ENCODE data around the gene MMP20.

MMP20 gene

DNA sequence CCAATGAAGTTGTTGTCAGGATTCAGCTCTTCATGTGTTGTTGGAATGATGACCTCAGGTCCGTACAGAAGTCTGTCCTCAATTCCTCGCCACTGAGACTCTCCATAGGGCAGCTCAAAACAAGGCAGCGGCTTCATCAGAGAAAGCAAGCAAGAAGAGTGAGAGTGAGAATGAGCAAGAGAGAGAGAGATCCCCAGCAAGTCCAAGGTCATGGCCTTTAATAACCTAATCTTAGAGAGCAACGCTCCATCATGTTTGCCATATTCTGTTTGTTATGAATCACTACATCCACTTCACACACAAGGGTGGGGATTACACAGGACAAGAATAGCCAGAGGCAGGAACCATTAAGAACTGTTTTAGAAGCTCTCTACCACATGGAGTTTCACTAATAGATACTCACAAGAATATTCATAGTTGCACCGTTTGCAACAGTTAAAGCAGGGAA, 71.3 kb downstream of the MMP20 start:
- H3K4me3 Mint-ChIP-seq = no peak overlapping the region
- CTCF ChIA-PET = interaction anchor here (1.1 to 1.7 kb wide), 3 partner anchors 12 to 211 kb away, joined by 3 to 4 read pairs (median 3); no protein-coding TSS in a partner anchor

DNA sequence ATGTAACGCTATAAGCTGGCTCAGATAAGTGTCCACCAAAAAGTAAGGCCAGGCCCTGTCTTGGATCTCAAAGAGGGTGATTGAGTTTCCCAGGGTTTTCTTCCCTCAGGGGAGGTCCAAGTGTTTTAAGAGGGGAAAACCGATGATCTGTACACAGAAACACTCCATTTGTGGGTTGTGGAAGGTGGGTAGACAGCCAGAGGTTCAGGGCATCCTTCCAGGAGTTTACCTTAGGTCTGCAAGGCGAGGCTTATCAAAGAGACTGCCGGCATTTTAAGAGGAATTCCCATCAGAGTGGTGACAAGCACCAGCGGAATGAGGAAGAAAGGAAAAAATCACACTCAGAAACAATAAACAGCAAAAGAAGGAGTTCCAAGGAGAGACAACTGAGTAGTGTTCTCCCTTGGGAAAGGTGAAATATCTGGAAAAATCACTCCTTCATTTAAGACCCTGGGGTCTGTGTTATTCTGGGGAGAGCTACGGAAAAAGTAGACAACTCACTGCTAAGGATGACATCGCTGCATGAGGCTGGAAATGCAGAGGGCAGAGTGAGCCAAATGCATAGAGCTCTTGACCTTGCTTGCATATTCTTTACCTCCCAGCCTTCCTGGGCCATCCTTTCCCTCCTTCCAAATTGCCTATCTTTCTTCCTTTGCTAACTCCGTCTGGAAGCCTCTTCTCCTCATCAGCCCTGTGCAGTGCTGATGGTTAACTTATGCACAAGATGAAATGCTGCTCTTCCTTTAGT, 72.5 kb downstream of the MMP20 start:
- Mint-ChIP-seq H3K4me1 (no peaks in the 10 kb centered on the region), H3K27me3 (peaks cover 27% of the 10 kb centered on the region), H3K9me3 (peaks cover 3% of the 10 kb centered on the region), H3K4me3 (no peak overlapping the region), H3K36me3 (peaks cover under 1% of the 10 kb centered on the region), H3K27ac (no peak overlapping the region)
- CTCF ChIA-PET = interaction anchor here (1.1 to 1.2 kb wide), 2 partner anchors 10 to 60 kb away, joined by 3 to 4 read pairs; no protein-coding TSS in a partner anchor
- no peak for DNase-seq

More for the DNA sequence above, 71.3 kb downstream of the MMP20 start:
- Mint-ChIP-seq H3K4me1 (no peaks in the 10 kb centered on the region), H3K36me3 (peaks cover 5% of the 10 kb centered on the region), H3K27ac (no peak overlapping the region), H3K9me3 (peaks cover 8% of the 10 kb centered on the region), H3K27me3 (peaks cover 27% of the 10 kb centered on the region)
- no peak for DNase-seq

DNA sequence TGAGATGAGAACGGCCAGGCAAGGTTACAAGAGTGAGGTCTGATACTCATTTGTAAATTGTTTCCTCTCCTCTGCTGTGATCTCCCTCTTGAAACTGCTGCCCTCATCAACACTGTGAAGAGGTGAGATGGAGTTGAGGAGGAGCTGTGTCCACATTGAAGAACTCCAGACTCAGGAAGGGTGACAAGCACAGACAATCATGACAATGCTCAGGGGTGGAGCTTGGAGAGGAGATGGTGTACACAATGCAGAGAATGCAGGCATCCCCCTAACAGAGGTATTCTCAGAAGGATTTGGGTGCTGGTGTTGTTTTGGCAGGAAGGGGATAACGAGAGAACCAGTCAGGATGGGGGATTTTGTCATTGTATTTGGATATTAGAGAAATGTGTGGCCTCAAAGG, 73.1 kb downstream of the MMP20 start:
- Mint-ChIP-seq H3K4me3 (no peak overlapping the region), H3K4me1 (no peaks in the 10 kb centered on the region), H3K36me3 (no peaks in the 10 kb centered on the region), H3K27me3 (peaks cover 27% of the 10 kb centered on the region), H3K9me3 (no peaks in the 10 kb centered on the region), H3K27ac (no peak overlapping the region)
- CTCF ChIA-PET = no interaction called here
- DNase-seq = no peak

DNA sequence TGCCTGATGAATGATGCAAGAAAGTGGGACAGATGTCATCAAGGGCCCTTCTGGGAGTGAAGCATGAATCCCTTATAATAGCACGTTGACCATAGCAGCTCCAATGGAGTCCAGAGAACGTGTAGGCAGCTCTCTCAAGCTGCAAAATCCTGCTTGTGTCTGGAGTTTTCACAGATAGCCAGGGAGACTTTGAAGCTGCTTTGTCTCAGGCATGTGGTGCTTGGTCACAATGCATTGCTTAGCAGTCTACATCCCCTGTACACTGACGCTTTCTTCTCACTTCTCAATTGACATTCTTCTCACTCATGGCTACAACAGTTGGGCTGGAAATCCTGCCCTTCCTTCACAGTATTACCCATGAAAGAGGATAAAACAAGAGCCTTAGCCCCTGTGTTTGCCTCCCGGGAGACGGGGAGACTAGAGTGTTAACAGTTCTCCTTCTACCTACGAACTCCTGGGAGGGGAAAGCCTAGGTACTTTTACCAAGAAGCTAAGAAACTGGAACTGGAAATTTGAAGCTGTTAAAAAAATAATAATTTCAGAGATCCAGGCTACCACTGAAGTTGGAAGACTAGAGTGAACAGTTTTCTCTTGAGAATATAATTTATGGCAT, 73.9 kb downstream of the MMP20 start:
- Mint-ChIP-seq H3K4me3 (no peak overlapping the region), H3K36me3 (no peaks in the 10 kb centered on the region), H3K4me1 (no peaks in the 10 kb centered on the region), H3K27ac (no peak overlapping the region), H3K27me3 (peaks cover 27% of the 10 kb centered on the region), H3K9me3 (no peaks in the 10 kb centered on the region)
- no peak for DNase-seq
- CTCF ChIA-PET = interaction anchor here (1.0 kb wide), 1 partner anchor 56 kb away, joined by 4 read pairs; no protein-coding TSS in a partner anchor

DNA sequence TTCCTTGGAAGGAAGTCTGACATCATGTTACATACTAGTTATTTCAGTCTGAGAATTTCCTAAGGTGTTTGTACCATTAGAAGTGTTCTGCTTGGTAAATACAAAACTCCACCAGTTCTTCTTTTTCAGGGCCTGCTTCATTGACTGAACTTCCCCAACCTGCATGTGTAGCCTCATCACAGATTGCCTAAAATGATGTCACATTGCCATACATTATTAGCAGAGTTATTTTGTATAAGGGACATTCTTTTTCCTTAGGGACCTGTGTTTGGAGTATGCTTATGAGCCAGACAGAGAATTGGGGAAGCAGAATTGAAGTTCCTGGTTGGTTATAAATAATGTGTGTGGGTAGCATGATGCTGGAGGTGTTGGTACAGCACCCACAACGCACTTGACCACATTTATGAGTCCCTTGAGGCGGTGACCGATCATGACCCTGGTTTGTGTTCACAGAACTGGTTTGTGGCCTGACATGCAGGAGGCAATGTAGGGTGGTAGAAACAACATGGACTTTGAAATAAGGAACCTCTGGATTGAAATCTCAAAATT, 78.1 kb downstream of the MMP20 start:
- Mint-ChIP-seq H3K27me3 (peaks cover 12% of the 10 kb centered on the region), H3K4me3 (no peak overlapping the region), H3K27ac (no peak overlapping the region), H3K4me1 (no peaks in the 10 kb centered on the region), H3K36me3 (no peaks in the 10 kb centered on the region), H3K9me3 (no peaks in the 10 kb centered on the region)
- CTCF ChIA-PET = no interaction called here
- no peak for DNase-seq

DNA sequence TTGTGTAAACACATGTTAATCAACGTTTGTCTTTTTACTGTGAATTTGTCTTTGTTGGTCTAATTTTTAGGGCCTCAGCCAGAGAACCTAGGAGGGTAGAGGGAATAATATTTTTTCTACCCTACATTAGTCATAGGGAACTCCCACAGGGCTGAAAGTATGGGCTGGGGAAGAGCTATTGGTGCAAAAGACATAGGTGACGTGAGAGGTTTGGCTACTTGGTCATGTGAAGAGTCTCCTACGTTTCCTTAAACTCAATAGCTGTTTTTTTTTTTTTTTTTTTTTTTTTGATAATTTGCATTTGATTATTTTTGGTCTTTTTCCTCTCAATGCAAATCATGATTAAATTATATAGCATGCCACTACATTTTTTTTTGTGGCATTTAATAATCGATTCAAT, 78.7 kb downstream of the MMP20 start:
- Mint-ChIP-seq H3K27ac (no peak overlapping the region), H3K9me3 (no peaks in the 10 kb centered on the region), H3K36me3 (no peaks in the 10 kb centered on the region), H3K4me1 (no peaks in the 10 kb centered on the region), H3K4me3 (no peak overlapping the region), H3K27me3 (peaks cover 9% of the 10 kb centered on the region)
- DNase-seq = no peak
- CTCF ChIA-PET = no interaction called here

DNA sequence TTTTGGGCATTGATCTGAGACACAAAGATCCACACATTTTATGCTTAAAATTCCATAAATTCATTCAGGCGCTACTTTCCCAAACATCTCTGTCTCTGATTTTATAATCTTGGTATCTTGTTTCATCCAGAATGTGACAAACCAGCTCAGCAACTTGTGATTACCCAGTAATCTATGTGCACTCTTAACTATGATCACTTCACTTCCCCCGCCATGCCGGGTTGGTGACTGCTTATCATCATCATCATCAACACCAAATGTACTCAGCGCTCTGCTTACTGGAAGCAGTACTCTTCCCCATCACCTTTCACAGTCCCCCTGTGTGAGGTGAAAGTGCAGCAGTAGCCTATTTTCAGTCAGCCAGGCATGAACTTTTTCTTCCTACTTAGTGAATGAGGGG, 79.4 kb downstream of the MMP20 start:
- Mint-ChIP-seq H3K27me3 (peaks cover 5% of the 10 kb centered on the region), H3K4me3 (no peak overlapping the region), H3K27ac (no peak overlapping the region), H3K36me3 (no peaks in the 10 kb centered on the region), H3K9me3 (no peaks in the 10 kb centered on the region), H3K4me1 (no peaks in the 10 kb centered on the region)
- no peak for DNase-seq
- CTCF ChIA-PET = interaction anchor here (1.0 kb wide), 1 partner anchor 65 kb away, joined by 5 read pairs; no protein-coding TSS in a partner anchor

DNA sequence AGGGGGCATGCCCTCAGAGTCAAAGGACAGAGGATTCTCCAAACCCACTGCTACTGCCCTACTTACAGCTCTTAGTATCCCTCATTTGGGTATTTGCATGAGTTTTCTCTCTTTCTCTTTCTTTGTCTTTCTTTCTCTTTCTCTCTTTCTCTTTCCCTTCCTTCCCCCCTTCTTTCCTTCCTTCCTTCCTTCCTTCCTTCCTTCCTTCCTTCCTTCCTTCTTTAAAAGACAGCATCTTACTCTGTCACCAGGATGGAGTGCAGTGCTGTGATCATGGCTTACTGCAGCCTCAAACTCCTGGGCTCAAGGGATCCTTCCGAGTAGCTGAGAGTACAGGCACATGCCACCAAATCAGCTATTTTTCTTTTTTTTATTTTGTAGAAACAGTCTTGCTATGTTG, 80.5 kb downstream of the MMP20 start:
- Mint-ChIP-seq H3K27ac (no peak overlapping the region), H3K4me1 (no peaks in the 10 kb centered on the region), H3K4me3 (no peak overlapping the region), H3K36me3 (no peaks in the 10 kb centered on the region), H3K9me3 (no peaks in the 10 kb centered on the region), H3K27me3 (peaks cover 7% of the 10 kb centered on the region)
- DNase-seq = no peak
- CTCF ChIA-PET = interaction anchor here (0.7 to 1.1 kb wide), 2 partner anchors 122 to 203 kb away, joined by 3 read pairs; no protein-coding TSS in a partner anchor

DNA sequence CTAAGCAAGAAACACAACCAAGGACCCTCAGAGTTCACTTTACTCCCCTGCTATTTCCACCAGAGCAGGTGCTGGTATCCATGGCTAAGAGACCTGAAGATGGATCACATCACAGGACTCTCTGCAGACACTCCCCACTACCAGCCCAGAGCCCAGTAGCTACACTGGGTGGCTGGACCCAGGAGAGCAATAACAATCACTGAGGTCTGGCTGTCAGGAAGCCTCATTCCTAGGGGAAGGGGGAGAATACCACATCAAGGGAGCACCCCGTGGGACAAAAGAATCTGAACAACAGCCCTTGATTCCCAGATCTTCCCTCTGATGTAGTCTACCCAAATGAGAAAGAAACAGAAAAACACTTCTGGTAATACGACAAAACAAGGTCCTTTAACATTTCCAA, 85.6 kb downstream of the MMP20 start:
- peaks cover 24% of the 10 kb centered on the region for H3K27me3 Mint-ChIP-seq
- no peaks in the 10 kb centered on the region for H3K36me3 Mint-ChIP-seq
- H3K4me3 Mint-ChIP-seq = no peak overlapping the region
- no peak overlapping the region for H3K27ac Mint-ChIP-seq
- H3K4me1 Mint-ChIP-seq = no peaks in the 10 kb centered on the region
- no peak for DNase-seq
- CTCF ChIA-PET = no interaction called here
- H3K9me3 Mint-ChIP-seq = no peaks in the 10 kb centered on the region

DNA sequence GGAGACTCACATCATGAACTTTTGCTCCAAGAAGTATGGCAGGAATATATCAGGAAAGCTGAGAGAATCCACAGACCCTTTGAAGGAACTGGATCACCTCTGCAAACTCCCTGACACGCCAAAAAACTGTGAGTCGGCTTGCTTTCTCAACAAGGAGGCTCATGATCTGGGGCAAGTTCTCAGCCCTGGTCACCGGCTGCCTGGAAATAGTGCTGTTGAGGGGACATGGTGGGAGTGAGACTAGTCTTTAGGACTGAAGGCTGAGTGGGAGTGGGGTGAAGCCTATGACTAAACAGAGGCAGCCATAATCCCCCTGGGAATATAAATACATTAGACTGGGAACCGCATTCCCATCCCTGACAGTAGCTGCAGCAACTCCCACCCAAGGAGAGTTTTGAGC, 86.2 kb downstream of the MMP20 start:
- H3K4me1 Mint-ChIP-seq = no peaks in the 10 kb centered on the region
- H3K9me3 Mint-ChIP-seq = no peaks in the 10 kb centered on the region
- CTCF ChIA-PET = interaction anchor here (1.0 to 1.5 kb wide), 2 partner anchors 20 to 128 kb away, joined by 3 to 4 read pairs; no protein-coding TSS in a partner anchor
- DNase-seq = no peak
- no peak overlapping the region for H3K27ac Mint-ChIP-seq
- H3K36me3 Mint-ChIP-seq = no peaks in the 10 kb centered on the region
- H3K27me3 Mint-ChIP-seq = peaks cover 27% of the 10 kb centered on the region
- no peak overlapping the region for H3K4me3 Mint-ChIP-seq

DNA sequence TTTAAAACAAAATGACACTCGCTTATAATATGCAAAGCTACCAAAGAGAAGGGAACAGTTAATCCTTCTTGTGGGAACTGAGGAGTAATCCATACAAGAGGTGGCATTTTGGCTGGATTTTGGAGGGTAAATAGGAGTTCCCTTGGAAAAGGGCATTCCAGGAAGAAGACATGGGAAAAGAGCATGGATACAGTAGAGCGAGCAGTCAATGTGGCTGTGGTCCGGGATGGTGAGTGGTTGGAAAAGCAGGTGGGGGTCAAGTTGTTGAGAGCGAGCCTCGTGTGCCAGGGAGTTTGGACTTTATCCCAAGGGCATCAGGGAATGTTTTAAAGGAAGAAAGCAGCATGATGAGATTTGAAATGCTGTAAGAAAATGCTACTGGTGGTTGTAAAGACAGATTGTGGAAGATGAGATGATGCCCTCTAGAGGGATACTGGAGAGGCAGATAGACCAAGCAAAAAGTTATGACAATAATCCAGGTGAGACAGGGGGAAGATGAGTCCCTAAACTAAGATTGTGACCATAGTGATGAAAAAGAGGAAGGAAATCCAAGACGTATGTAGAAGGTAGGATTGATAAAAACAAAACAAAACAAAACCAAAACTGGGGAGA, 90.8 kb downstream of the MMP20 start:
- Mint-ChIP-seq H3K27ac (no peak overlapping the region), H3K4me1 (peaks cover 2% of the 10 kb centered on the region), H3K4me3 (no peak overlapping the region), H3K9me3 (no peaks in the 10 kb centered on the region), H3K27me3 (peaks cover 22% of the 10 kb centered on the region), H3K36me3 (no peaks in the 10 kb centered on the region)
- no peak for DNase-seq
- CTCF ChIA-PET = interaction anchor here (0.7 kb wide), 1 partner anchor 77 kb away, joined by 3 read pairs; no protein-coding TSS in a partner anchor

DNA sequence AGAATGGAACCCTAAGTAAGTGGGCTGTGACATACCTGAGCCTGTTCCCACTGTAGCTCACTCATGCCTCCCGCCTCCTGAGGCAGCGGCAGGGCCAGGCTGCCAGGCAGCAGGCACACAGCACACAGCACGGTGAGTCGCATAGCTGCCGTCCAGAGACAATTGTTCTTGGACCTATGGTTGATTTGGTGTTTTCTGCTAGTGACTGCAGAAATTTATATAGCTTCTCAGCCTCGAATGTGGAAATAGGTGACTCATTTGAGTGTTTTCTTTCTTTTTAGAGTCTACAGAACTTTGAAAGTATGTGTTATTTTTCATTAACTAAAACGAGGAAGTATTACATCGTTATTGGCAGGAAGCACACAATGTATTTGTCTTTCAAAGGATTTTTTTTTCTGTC, 94.6 kb downstream of the MMP20 start, which contains the start of gene MMP7:
Gene MMP7, minus strand, starts transcription at position 190 of the 400 bp plus-strand sequence. Its CDS starts 47 bp downstream, at position 143.
- H3K9me3 Mint-ChIP-seq = no peaks in the 10 kb centered on the region
- no peaks in the 10 kb centered on the region for H3K36me3 Mint-ChIP-seq
- no peak within 1 kb of the TSS for H3K4me3 Mint-ChIP-seq
- H3K27ac Mint-ChIP-seq = no peak within 1 kb of the TSS
- no peak for DNase-seq
- peaks cover 7% of the 10 kb centered on the region for H3K4me1 Mint-ChIP-seq
- CTCF ChIA-PET = interaction anchor here (1.0 kb wide), 1 partner anchor 17 kb away, joined by 3 read pairs; no protein-coding TSS in a partner anchor
- peaks cover 6% of the 10 kb centered on the region for H3K27me3 Mint-ChIP-seq

DNA sequence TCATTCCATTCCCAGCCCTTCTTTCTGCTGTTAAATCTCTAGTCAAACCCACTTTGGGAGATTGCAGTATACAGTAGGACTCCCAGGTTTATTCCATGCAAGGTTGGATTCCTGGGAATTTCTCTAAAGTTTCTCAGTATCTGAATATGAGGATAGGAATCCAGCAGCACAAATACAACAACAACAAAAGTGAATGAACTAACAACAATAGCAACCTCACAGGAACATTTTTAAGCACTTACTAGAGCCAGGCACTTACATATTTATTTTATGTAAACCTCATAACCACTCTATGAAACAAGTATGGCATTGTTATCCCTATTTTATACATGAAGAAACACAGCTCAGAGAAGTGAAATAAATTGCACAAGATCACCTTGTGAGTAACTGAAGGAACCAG, 96.5 kb downstream of the MMP20 start:
- CTCF ChIA-PET = interaction anchor here (0.6 to 1.1 kb wide), 2 partner anchors 84 to 161 kb away, joined by 3 read pairs; no protein-coding TSS in a partner anchor
- no peaks in the 10 kb centered on the region for H3K9me3 Mint-ChIP-seq
- DNase-seq = no peak
- H3K27ac Mint-ChIP-seq = no peak overlapping the region
- H3K27me3 Mint-ChIP-seq = peaks cover 4% of the 10 kb centered on the region
- no peaks in the 10 kb centered on the region for H3K36me3 Mint-ChIP-seq
- H3K4me3 Mint-ChIP-seq = no peak overlapping the region
- peaks cover 7% of the 10 kb centered on the region for H3K4me1 Mint-ChIP-seq

DNA sequence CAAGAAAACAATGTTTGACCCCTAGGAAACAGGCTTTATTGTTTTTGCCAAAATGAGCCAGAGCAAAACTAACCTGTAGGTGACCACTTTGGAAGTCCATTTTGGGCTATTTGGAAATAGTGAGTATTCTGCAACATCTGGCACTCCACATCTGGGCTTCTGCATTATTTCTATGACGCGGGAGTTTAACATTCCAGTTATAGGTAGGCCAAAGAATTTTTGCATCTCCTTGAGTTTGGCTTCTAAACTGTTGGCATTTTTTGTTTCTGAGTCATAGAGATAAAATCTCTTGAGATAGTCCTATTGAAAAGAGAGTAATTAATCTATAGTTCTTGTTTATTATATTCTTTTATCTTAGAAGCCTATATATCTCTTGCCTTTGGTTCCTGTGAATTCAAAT, 97.4 kb downstream of the MMP20 start:
- no peak overlapping the region for H3K4me3 Mint-ChIP-seq
- CTCF ChIA-PET = no interaction called here
- DNase-seq = no peak

More for the DNA sequence above, 97.4 kb downstream of the MMP20 start:
- Mint-ChIP-seq H3K36me3 (no peaks in the 10 kb centered on the region), H3K9me3 (no peaks in the 10 kb centered on the region), H3K27me3 (peaks cover 4% of the 10 kb centered on the region), H3K27ac (no peak overlapping the region), H3K4me1 (peaks cover 7% of the 10 kb centered on the region)

Measured in activated naive CD4-positive, alpha-beta T cell treated with anti-CD3 and anti-CD28 coated beads, Interleukin-2, amount 10 ng/mL, durations not matched to agents 7 days and 5 days (primary cell).